Suppressor macrophage treated with lipopolysaccharide for 1 hour (primary cell): ENCODE data around the gene ADAMTS16.

Experiments
- DNase-seq, 3 donors: peaks; one replicate each; pipeline ENCODE4 v3.0.0-alpha.2; 2020 to 2022

Gene ADAMTS16

DNA sequence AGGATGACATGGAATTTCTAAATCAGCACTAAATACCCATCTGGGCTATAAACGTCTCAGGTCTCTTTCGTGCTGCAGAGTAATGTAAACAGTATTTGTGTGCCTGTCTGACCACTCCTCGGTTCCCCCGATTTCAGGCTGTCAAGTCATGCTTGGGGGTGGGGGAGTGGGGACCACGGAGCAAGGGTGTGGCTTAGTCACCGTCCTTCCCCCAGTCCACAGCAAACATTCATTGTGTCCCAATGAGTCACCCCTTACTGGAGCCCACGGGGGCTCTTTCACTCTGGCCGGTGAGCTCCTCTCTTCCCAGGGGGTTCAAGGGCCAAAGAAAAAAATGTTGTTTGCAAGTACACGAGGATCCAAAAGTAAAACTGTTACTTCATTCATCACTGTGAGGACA, 210.0 kb downstream of the ADAMTS16 start:
- no peak for DNase-seq

DNA sequence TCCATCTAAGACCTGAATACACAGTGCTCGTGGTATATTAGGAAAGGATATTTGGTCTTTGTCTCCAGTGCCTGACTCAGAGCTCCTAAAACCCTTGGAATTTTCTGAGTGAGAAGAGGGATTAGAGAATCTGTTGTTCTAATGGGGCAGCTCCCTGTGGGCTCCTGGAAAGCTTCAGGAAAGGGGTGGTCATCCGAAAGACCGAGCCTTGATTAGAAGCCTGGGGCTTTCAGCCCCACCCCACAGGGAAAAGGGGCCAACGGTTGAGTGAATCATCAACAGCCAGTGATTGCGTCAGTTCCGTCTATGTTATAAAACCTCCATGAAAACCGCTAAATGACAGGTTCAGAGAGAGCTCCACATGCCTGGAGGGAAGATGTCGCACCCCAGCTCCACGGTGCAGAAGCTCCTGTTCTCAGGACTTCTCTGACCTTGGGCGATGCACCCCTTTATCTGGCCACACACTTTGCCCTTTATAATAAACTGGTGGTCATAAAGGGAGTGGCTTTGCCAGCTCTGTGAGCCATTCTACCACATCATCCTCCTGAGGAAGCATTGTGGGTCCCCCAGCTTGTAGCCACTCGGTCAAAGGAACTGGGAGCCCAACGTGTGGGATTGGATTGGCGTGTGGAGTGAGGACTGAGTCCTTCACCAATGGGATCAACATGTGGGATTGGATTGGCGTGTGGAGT, 211.3 kb downstream of the ADAMTS16 start:
- no peak for DNase-seq

DNA sequence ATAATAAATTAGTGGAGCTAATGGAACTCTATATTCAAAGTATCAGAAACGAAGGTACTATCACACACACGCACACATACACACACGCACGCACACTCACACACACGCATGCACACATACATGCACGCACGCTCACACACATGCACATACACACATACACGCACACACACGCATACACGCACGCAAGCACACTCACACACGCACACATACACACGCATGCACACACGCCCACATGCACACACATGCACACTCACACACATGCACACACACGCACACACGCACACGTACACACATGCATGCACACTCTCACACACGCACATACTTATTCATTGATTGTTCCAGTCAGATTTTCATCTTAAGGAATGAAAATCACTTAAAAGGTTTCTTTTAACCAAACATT, 212.5 kb downstream of the ADAMTS16 start:
- no peak for DNase-seq

DNA sequence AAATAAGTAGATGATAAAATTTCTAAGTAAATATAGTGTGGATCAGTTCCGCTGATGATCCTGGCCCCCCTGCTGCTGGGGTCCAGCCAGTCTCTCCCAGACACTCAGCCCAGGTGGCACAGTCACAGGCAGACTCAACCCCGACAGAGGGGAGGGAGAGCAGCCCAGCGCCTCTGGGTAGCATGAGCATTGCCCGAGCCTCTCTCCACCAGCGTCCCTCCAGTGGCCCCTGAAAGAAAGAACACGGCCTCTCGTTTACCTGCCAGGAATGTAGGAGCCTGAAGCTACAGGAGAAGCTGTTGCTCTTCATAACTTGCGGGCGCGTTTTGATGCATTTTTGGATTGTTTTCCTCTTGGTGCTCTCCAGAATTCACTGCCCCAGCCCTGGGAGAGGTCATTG, 213.6 kb downstream of the ADAMTS16 start:
- no peak for DNase-seq

DNA sequence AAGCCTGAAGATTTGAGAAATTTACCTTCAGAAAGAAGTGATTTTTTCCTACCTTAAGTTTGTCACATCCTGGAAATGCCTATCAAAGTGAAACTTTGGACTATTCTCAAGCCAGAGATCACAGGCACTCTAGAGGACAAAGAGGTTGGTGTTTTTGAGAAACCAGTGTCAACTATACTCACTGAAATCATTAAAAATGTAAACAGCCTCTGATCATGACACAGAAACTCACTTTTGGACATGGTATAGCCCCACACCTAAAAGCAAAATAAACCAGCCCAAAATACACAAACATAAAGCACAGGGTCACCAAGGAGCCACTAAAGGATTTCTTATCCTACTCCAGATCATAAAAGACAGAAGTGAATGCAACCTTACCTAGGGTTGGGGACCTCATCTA, 216.6 kb downstream of the ADAMTS16 start:
- DNase-seq: no peak

DNA sequence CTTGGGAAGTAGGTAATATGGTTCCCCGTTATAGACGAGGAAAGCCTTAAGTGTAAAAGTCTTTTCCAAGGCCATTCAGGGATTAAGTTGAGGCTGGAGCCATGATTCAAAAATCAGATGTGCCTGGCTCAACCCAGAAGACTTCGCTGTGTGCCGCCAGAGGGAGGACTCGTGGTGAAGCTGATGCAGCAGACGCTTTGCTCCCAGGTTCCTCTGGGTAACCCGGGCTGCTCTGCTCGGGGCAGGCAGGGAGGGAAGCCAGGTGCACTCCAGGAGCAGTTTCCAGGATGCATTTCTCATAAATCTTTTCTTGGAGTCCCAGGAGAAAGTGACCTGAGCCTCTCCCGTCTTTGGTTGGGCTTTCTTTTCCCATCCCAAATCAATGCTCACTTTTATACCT, 219.5 kb downstream of the ADAMTS16 start:
- DNase-seq: no peak

DNA sequence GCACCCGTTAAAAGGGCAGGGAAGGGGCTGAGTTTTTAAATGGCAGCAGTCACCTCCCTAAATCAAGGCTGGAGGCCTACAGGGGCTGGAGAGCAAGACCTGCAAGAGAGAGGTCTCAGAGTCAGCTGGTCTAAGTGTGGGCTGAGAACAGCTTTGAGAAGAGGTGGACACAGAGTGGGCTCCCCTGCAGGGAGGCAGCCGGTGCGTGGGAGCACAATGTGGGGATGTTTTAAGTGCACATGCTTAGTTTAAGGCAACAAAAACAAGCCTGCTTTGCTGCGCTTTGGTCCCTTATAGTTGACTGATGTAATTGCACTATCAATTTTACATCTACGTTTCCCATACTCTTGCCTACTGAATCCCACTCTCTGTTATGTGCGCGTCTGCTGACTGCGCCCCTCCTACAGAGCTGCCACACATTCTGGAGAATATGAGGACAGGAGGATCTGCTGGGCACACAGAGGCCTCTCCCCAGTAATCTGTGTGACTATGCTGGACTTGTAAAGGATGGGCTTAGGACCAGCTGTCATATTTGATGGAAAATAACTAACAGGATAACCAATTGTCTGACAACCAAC, 220.3 kb downstream of the ADAMTS16 start:
- no peak for DNase-seq

DNA sequence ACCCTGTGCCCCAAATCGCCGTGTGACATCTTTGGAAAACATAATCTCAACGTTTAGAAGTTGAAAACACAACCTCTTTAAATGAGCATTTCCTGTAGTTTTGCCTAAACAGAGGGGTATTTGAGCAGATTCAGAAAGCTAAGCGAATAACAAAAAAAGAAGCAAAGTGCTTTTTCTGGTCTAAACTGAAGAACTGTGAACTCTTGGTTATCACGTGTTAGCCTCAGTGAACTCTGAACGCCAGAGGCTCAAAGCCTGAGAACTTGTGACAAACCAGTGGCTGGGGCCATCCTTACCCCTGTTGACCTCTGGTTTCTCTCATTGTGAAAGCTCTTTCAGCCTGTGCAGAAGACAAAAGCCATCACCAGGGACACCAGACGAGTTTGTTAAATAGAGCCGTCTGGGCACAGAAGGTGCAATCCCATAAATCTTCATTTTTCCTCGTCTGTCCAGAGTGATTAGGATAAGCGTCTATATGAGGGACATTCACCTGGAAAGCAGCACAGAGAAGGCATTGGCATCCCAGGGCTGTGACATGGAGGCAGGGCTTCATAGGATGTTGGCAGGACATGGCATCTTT, 220.9 kb downstream of the ADAMTS16 start:
- DNase-seq: no peak

DNA sequence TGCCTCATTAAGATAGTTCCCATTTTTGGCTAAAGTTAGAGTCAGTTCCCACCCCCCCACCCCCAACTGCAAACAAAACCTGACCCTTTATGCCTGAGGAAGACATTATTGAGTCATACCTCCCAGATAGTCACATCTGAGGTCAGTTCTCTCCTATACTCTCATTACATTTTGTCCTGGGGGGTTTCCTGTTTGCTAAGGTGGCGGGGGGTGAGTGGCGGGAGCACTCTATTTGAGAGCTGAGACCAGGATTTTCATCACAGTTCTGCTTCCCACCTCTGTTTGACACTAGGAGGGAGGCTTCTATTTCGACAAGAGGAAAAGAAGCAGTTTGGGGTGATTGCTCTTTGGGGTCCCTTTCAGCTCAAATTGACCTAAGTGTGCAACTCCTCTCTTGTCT, 222.9 kb downstream of the ADAMTS16 start:
- DNase-seq: no peak

DNA sequence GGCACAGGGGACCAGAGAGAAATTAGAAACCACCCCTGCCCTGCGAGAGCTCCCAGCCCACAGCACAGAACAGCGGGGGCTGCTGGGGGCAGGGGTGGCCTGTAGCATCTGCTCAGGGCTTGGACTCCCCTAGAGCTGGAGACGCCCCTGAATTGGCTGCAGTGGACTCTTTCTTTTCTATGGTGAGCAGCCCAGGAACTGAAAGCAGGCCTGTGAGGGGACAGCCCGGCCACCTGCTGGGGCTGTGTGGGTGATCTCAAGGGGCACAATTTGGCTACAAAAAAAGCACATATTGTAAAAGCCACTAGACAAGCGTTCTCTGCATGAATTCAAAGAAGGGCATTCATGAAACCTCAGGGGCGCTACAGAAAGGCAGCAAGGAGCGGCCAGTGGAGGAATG, 224.8 kb downstream of the ADAMTS16 start:
- no peak for DNase-seq

DNA sequence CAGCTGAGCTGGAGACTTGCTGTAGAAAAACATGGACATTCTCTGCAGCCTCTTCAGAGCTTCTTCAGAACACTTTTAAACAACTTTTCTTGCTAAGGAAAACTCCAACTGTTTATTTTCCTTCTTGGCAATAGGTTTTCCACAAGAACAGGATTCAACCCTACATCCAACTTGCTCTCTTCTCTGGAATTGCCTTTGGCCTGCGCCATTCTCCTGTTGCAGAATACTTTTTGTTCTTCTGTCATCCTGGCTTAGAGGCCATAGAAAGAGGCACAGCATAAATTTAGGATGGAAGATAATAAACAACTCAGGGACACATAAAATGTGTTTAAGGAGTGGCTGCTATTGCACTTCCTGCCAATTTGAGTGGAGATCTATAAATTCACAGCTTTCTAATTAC, 227.6 kb downstream of the ADAMTS16 start:
- DNase-seq: no peak

DNA sequence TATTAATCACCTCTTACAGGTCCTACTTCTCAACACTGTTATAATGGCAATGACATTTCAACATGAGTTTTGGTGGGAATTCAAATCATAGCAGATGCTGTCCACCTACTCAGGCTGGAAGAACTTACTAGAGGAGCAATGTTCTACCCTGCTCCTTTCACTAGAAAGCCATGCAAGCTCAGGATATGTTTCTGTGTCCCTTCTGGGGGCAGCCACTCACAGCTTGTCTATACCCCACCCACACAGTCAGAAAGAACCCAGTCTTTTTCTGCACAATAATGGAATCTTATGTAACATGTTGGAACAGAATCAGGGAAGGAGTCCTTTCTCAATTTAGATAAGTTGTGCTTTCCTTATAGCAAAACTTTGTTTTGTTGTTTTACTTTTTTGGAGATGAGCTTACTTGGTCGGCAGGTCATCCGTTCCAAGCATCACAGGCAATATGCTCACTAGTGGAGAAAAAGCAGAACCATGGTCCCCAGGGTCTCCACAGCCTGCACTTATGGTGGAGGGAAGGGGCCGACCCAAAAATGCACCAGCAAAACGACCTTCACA, 229.0 kb downstream of the ADAMTS16 start:
- no peak for DNase-seq
